DOHH2 (cell line): ENCODE measurements around the gene PRDM1.

Experiments used
- H3F3A ChIP-seq: fragments of 200-600 bp; sonication (generic), shearing (Covaris generic); 2 replicates; pipeline ENCODE4 v1.6.0; 2016; ENCODE audit warnings: antibody characterized with exemption, mild to moderate bottlenecking; ENCODE audit not compliant: control insufficient read depth, insufficient read depth
- H3K27ac ChIP-seq: fragments of 200-600 bp; sonication (generic); 2 replicates; pipeline ENCODE4 v1.5.1; 2014; ENCODE audit warnings: low read depth, mild to moderate bottlenecking, low read length, moderate library complexity
- H3K27me3 ChIP-seq: fragments of 200-600 bp; sonication (generic); 2 replicates; pipeline ENCODE4 v1.6.1; 2014; ENCODE audit warnings: mild to moderate bottlenecking, low read length, mixed read lengths; ENCODE audit not compliant: control insufficient read depth
- H3K36me3 ChIP-seq: fragments of 200-600 bp; sonication (generic); 2 replicates; pipeline ENCODE4 v1.6.1; 2014; ENCODE audit warnings: mild to moderate bottlenecking, low read length, moderate library complexity, mixed read lengths; ENCODE audit not compliant: control insufficient read depth
- H3K4me1 ChIP-seq: fragments of 200-600 bp; sonication (generic); 2 replicates; pipeline ENCODE4 v1.6.1; 2014; ENCODE audit warnings: mild to moderate bottlenecking, low read length, mixed read lengths; ENCODE audit not compliant: control insufficient read depth
- H3K4me2 ChIP-seq: fragments of 200-600 bp; sonication (generic); 2 replicates; pipeline ENCODE4 v1.6.0; 2014; ENCODE audit warnings: mild to moderate bottlenecking, low read length, moderate library complexity
- H3K4me3 ChIP-seq: fragments of 200-600 bp; sonication (generic); 2 replicates; pipeline ENCODE4 v1.5.1; 2014; ENCODE audit warnings: mild to moderate bottlenecking, low read length, mixed read lengths
- H3K79me2 ChIP-seq: fragments of 200-600 bp; sonication (generic); 2 replicates; pipeline ENCODE4 v1.6.1; 2014; ENCODE audit warnings: mild to moderate bottlenecking, low read length, mixed read lengths; ENCODE audit not compliant: control insufficient read depth
- H3K9me2 ChIP-seq: fragments of 200-600 bp; sonication (generic); replicated peaks from 2 replicates; pipeline ENCODE4 v1.6.1; 2014; ENCODE audit warnings: mild to moderate bottlenecking, low read length, mixed read lengths; ENCODE audit not compliant: control insufficient read depth
- H3K9me3 ChIP-seq: fragments of 200-600 bp; sonication (generic); 2 replicates; pipeline ENCODE4 v1.6.1; 2014; ENCODE audit warnings: antibody characterized with exemption, low read length, mixed read lengths; ENCODE audit not compliant: control insufficient read depth, insufficient read depth
- H4K20me1 ChIP-seq: fragments of 200-600 bp; sonication (generic); 2 replicates; pipeline ENCODE4 v1.6.0; 2014; ENCODE audit warnings: low read depth, mild to moderate bottlenecking, antibody characterized with exemption, low read length, moderate library complexity; ENCODE audit not compliant: control insufficient read depth, insufficient read depth
- EZH2phosphoT487 ChIP-seq: fragments of 200-600 bp; sonication (generic); IDR thresholded peaks from 2 replicates; pipeline ENCODE4 v1.6.1; 2017; ENCODE audit warnings: borderline replicate concordance, mild to moderate bottlenecking, antibody characterized with exemption, low read length, moderate library complexity, mixed read lengths
- TF ChIP-seq, protein P1 (sequence below): fragments of 200-600 bp; sonication (generic); IDR thresholded peaks from one replicate; pipeline ENCODE4 v1.5.1; 2014; ENCODE audit warnings: antibody characterized with exemption, mild to moderate bottlenecking, low read depth, low read length; ENCODE audit not compliant: poor library complexity, severe bottlenecking

The PRDM1 gene

DNA sequence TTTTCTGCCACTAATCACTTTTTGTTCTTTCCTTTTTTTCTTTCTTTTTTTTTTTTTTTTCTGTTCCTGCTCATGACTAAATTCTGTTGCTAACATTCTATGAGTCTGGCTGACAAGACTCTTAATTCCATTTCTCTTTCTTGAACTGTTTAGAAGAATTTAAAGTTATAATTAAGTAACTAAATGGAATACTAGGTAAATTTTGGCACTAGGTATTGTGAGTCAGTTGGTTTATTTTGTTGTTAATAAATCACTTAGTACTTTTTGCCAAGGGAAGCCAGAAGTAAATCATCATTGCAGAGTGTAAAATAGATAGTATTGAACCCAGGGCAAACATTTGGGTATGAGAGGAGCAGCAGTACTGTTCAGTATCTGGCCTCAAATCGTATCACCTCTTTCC lies 42.0 kb upstream of the PRDM1 start:
- Histone ChIP-seq H3K4me2 (no peak overlapping the region), H3K9me2 (no peaks in the 10 kb centered on the region), H3K9me3 (no peaks in the 10 kb centered on the region), H3K79me2 (no peaks in the 10 kb centered on the region), H3K27ac (no peak overlapping the region), H3K27me3 (no peaks in the 10 kb centered on the region; the same call in 1 of the 2 replicates), H3K4me3 (no peak overlapping the region), H3K4me1 (no peaks in the 10 kb centered on the region), H3F3A (no peaks in the 10 kb centered on the region), H3K36me3 (no peaks in the 10 kb centered on the region), H4K20me1 (no peaks in the 10 kb centered on the region)
- no peak for TF ChIP-seq EZH2phosphoT487
- TF ChIP-seq, protein P1, sequence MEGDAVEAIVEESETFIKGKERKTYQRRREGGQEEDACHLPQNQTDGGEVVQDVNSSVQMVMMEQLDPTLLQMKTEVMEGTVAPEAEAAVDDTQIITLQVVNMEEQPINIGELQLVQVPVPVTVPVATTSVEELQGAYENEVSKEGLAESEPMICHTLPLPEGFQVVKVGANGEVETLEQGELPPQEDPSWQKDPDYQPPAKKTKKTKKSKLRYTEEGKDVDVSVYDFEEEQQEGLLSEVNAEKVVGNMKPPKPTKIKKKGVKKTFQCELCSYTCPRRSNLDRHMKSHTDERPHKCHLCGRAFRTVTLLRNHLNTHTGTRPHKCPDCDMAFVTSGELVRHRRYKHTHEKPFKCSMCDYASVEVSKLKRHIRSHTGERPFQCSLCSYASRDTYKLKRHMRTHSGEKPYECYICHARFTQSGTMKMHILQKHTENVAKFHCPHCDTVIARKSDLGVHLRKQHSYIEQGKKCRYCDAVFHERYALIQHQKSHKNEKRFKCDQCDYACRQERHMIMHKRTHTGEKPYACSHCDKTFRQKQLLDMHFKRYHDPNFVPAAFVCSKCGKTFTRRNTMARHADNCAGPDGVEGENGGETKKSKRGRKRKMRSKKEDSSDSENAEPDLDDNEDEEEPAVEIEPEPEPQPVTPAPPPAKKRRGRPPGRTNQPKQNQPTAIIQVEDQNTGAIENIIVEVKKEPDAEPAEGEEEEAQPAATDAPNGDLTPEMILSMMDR, result no peak

DNA sequence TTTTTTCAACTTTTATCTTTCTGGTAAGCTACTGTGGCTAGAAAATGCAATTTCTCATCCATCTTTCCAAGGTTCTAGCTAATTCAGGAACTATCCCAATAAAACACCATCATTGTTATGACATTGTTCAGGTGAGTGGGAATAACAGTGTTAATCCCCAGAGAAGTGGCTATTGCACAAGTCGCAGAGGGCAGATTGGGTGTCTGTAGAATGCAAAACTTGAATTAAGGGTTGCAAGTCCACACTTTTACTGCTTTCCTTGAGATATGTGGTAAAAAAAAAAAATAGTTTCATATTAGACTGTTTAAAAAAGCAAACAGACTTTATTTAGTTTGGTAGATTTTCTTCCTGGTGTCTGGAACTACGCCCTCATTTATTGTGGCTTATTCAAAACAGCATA lies 41.1 kb upstream of the PRDM1 start:
- Histone ChIP-seq H3K27ac (no peak overlapping the region), H3K4me1 (no peaks in the 10 kb centered on the region), H3K9me2 (no peaks in the 10 kb centered on the region), H3K36me3 (no peaks in the 10 kb centered on the region), H3K9me3 (no peaks in the 10 kb centered on the region), H3K79me2 (no peaks in the 10 kb centered on the region), H3K4me2 (no peak overlapping the region), H3K27me3 (peaks cover 3% of the 10 kb centered on the region; the same call in 1 of the 2 replicates), H3K4me3 (no peak overlapping the region), H4K20me1 (no peaks in the 10 kb centered on the region), H3F3A (no peaks in the 10 kb centered on the region)
- TF ChIP-seq, protein P1, result no peak
- TF ChIP-seq EZH2phosphoT487, result no peak

DNA sequence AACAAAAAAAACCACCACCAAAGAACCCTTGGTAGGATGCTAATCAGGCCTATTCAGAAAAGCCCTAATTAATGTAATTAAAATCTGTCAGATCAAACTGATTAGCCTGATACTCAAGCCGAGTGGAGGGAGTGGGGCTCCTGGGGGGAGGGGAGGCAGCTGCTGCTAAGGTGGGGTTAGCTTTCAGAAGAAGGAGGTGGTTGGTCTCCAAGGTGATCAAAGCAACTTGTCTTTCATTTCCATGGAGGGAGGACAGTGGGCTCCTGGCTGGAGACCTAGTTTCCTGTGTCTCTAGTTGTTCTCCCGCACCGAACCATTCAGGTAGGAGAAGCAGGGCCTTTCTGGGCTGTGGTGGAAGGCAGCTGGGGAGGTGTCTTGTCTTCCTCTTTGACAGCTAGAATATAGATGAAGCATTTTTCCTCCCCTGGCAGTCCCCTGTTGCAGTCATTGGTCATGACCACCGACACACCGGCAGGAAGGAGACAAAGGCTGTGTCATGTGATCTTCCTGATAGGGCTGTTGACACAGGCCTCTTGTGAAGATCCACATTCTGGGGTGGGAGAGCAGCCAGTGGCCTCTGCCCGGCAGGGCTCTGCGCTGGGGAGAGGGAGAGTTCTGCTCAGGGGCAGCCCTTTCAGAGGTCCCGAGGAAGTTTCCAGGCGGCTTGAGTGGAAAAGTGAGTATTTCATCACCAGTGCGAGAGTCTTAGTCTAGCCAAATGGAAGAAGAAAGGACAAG lies 39.9 kb upstream of the PRDM1 start:
- Histone ChIP-seq H3K79me2 (no peaks in the 10 kb centered on the region), H3K9me2 (no peaks in the 10 kb centered on the region), H3F3A (no peaks in the 10 kb centered on the region), H3K4me3 (no peak overlapping the region), H3K4me2 (no peak overlapping the region), H3K36me3 (no peaks in the 10 kb centered on the region), H3K9me3 (no peaks in the 10 kb centered on the region), H4K20me1 (no peaks in the 10 kb centered on the region), H3K27me3 (peaks cover 9% of the 10 kb centered on the region; the same call in 1 of the 2 replicates), H3K4me1 (no peaks in the 10 kb centered on the region), H3K27ac (no peak overlapping the region)
- TF ChIP-seq EZH2phosphoT487, result no peak
- TF ChIP-seq, protein P1, result no peak
